Mesenchymal stem cell (in vitro differentiated cells and primary cell): ENCODE measurements around the gene GAREM1.

Source experiments
- DNase-seq: peaks from one replicate; pipeline ENCODE4 v3.0.0-alpha.2; 2013
- H2AFZ ChIP-seq: one replicate; pipeline ENCODE4 v1.6.1; 2013; ENCODE audit warnings: low read depth, mild to moderate bottlenecking, control low read depth, inconsistent platforms, low read length, moderate library complexity
- H2AK5ac ChIP-seq: 2 replicates; pipeline ENCODE4 v1.6.1; 2013; ENCODE audit warnings: low read length, moderate library complexity, mild to moderate bottlenecking, inconsistent platforms; ENCODE audit not compliant: severe bottlenecking
- H2BK120ac ChIP-seq: one replicate; pipeline ENCODE4 v1.6.1; 2013; ENCODE audit warnings: low read depth, mild to moderate bottlenecking, inconsistent platforms, low read length, moderate library complexity
- H2BK12ac ChIP-seq, 2 experiments: one replicate each; pipeline ENCODE4 v1.6.1; 2013; ENCODE audit warnings: inconsistent platforms in 2 of 2, low read length in 2 of 2, mild to moderate bottlenecking in 2 of 2, moderate library complexity in 2 of 2, control low read depth in 1 of 2
- H2BK15ac ChIP-seq: one replicate; pipeline ENCODE4 v1.6.1; 2013; ENCODE audit warnings: mild to moderate bottlenecking, low read depth, inconsistent platforms; ENCODE audit not compliant: poor library complexity, severe bottlenecking
- H2BK5ac ChIP-seq: 2 replicates; pipeline ENCODE4 v1.6.1; 2013; ENCODE audit warnings: low read depth, mild to moderate bottlenecking, low read length, control low read depth, inconsistent platforms; ENCODE audit not compliant: poor library complexity, severe bottlenecking
- H3K14ac ChIP-seq, 2 experiments: one replicate each; pipeline ENCODE4 v1.6.1; 2013; ENCODE audit warnings: inconsistent platforms in 2 of 2, low read length in 2 of 2, control low read depth in 1 of 2, mild to moderate bottlenecking in 1 of 2, moderate library complexity in 1 of 2
- H3K18ac ChIP-seq, 2 experiments: one replicate each; pipeline ENCODE4 v1.6.1; 2013; ENCODE audit warnings: inconsistent platforms in 2 of 2, low read length in 2 of 2, control low read depth in 1 of 2, low read depth in 1 of 2, mild to moderate bottlenecking in 1 of 2
- H3K23ac ChIP-seq, 2 experiments: one replicate each; pipeline ENCODE4 v1.6.1; 2013; ENCODE audit warnings: inconsistent platforms in 2 of 2, low read length in 2 of 2, mild to moderate bottlenecking in 2 of 2, moderate library complexity in 2 of 2, control low read depth in 1 of 2
- H3K27ac ChIP-seq: 2 replicates; pipeline ENCODE4 v1.5.1; 2013; ENCODE audit warnings: mild to moderate bottlenecking, moderate library complexity, low read length, control low read depth, inconsistent platforms; ENCODE audit not compliant: poor library complexity, severe bottlenecking
- H3K27me3 ChIP-seq, 2 experiments: 2 replicates each; pipeline versions ENCODE4 v1.6.1 to v1.7.0; 2013; ENCODE audit warnings: low read length in 2 of 2, mild to moderate bottlenecking in 2 of 2, moderate library complexity in 2 of 2, control low read depth in 1 of 2, inconsistent platforms in 1 of 2; ENCODE audit not compliant: control insufficient read depth in 1 of 2, insufficient read depth in 1 of 2
- H3K36me3 ChIP-seq, 2 experiments: 2 replicates each; pipeline versions ENCODE4 v1.6.1 to v1.7.0; 2013; ENCODE audit warnings: low read length in 2 of 2, control low read depth in 1 of 2, inconsistent platforms in 1 of 2, low read depth in 1 of 2, mild to moderate bottlenecking in 1 of 2; ENCODE audit not compliant: insufficient read depth in 2 of 2, control insufficient read depth in 1 of 2
- H3K4ac ChIP-seq, 2 experiments: one replicate each; pipeline ENCODE4 v1.6.1; 2013; ENCODE audit warnings: inconsistent platforms in 2 of 2, low read length in 2 of 2, mild to moderate bottlenecking in 2 of 2, moderate library complexity in 2 of 2, control low read depth in 1 of 2, low read depth in 1 of 2
- H3K4me1 ChIP-seq: 2 replicates; pipeline ENCODE4 v1.6.1; 2013; ENCODE audit warnings: low read depth, low read length, control low read depth; ENCODE audit not compliant: control insufficient read depth, insufficient read depth
- H3K4me2 ChIP-seq: 2 replicates; pipeline ENCODE4 v1.6.1; 2013; ENCODE audit warnings: low read length, mild to moderate bottlenecking, inconsistent platforms; ENCODE audit not compliant: poor library complexity, severe bottlenecking
- H3K4me3 ChIP-seq, 2 experiments: 2 replicates each; pipeline versions ENCODE4 v1.5.1 to v1.7.0; 2013; ENCODE audit warnings: low read length in 2 of 2, mild to moderate bottlenecking in 2 of 2, control low read depth in 1 of 2, low read depth in 1 of 2; ENCODE audit not compliant: insufficient read depth in 1 of 2
- H3K79me1 ChIP-seq: replicated peaks from 2 replicates; pipeline ENCODE4 v1.6.1; 2013; ENCODE audit warnings: mild to moderate bottlenecking, control low read depth, low read length, inconsistent platforms; ENCODE audit not compliant: poor library complexity, severe bottlenecking
- H3K9ac ChIP-seq: 2 replicates; pipeline ENCODE4 v1.7.0; 2013; ENCODE audit warnings: mild to moderate bottlenecking, low read length, moderate library complexity
- H3K9me3 ChIP-seq: 2 replicates; pipeline ENCODE4 v1.7.0; 2013; ENCODE audit warnings: mild to moderate bottlenecking, low read length; ENCODE audit not compliant: control insufficient read depth
- H4K8ac ChIP-seq: one replicate; pipeline ENCODE4 v1.6.1; 2013; ENCODE audit warnings: inconsistent platforms, mild to moderate bottlenecking, low read length, moderate library complexity
- H4K91ac ChIP-seq: one replicate; pipeline ENCODE4 v1.6.1; 2013; ENCODE audit warnings: mild to moderate bottlenecking, low read length, inconsistent platforms
- WGBS: methylation state at CpG from one replicate; pipeline ENCODE4 v1.1.7; 2013; ENCODE audit warnings: mixed read lengths; 5-methylcytosine and 5-hydroxymethylcytosine counted together

Gene GAREM1

GRCh38 chr18:32360682-32361345 is 109.9 kb downstream of the GAREM1 start:
- Histone ChIP-seq H3K27ac (no peak overlapping the region), H3K4me1 (peaks cover 2% of the 10 kb centered on the region), H3K4ac (no peak overlapping the region), H3K14ac (no peak overlapping the region), H3K23ac (no peak overlapping the region), H2BK12ac (no peak overlapping the region), H3K79me1 (peaks cover 10% of the 10 kb centered on the region), H2BK5ac (no peak overlapping the region), H3K9me3 (no peaks in the 10 kb centered on the region), H3K4me3 (no peak overlapping the region), H4K8ac (peak overlapping the region; percentile 64), H3K18ac (no peak overlapping the region), H2BK15ac (no peak overlapping the region), H2BK120ac (no peak overlapping the region), H3K4me2 (no peak overlapping the region), H3K27me3 (no peaks in the 10 kb centered on the region), H3K9ac (no peak overlapping the region), H4K91ac (no peak overlapping the region), H2AK5ac (no peak overlapping the region), H2AFZ (no peak overlapping the region), H3K36me3 (no peaks in the 10 kb centered on the region)
- DNase-seq, result no peak
- WGBS, result 95% methylated on average over 3 of the region's 4 CpGs

GRCh38 chr18:32358529-32358928 is 112.2 kb downstream of the GAREM1 start:
- Histone ChIP-seq H3K4me2 (no peak overlapping the region), H2BK5ac (no peak overlapping the region), H4K91ac (no peak overlapping the region), H3K23ac (no peak overlapping the region), H2BK120ac (no peak overlapping the region), H2BK12ac (no peak overlapping the region), H3K4ac (no peak overlapping the region), H2BK15ac (no peak overlapping the region), H2AK5ac (no peak overlapping the region), H3K18ac (no peak overlapping the region), H3K36me3 (no peaks in the 10 kb centered on the region), H3K27me3 (no peaks in the 10 kb centered on the region), H3K4me1 (no peaks in the 10 kb centered on the region), H3K4me3 (no peak overlapping the region), H3K9me3 (no peaks in the 10 kb centered on the region), H3K79me1 (peaks cover 7% of the 10 kb centered on the region), H4K8ac (no peak overlapping the region), H3K14ac (no peak overlapping the region), H3K9ac (no peak overlapping the region), H2AFZ (no peak overlapping the region), H3K27ac (no peak overlapping the region)
- 80% methylated on average over 9 of the region's 9 CpGs for WGBS
- DNase-seq, result no peak

- Histone ChIP-seq H2BK15ac (no peak overlapping the region), H2AFZ (no peak overlapping the region), H2BK12ac (no peak overlapping the region), H3K4me2 (no peak overlapping the region), H2BK120ac (no peak overlapping the region), H4K91ac (no peak overlapping the region), H3K4ac (no peak overlapping the region), H3K9ac (no peak overlapping the region), H3K36me3 (no peaks in the 10 kb centered on the region), H3K23ac (no peak overlapping the region), H2AK5ac (peak overlapping the region; percentile 33), H3K4me1 (no peaks in the 10 kb centered on the region), H3K9me3 (no peaks in the 10 kb centered on the region), H3K14ac (no peak overlapping the region), H3K27me3 (no peaks in the 10 kb centered on the region), H3K27ac (no peak overlapping the region), H4K8ac (no peak overlapping the region), H3K4me3 (no peak overlapping the region), H3K79me1 (peaks cover 7% of the 10 kb centered on the region), H3K18ac (no peak overlapping the region), H2BK5ac (no peak overlapping the region)
- 76% methylated on average over 6 of the region's 8 CpGs for WGBS
- no peak for DNase-seq
These were observed 112.6 kb downstream of the GAREM1 start for GRCh38 chr18:32358075-32358474.

- no peak overlapping the region for H3K4me2 ChIP-seq
- no peak overlapping the region for H3K27ac ChIP-seq
- no peak overlapping the region for H3K14ac ChIP-seq
- H3K18ac ChIP-seq, result no peak overlapping the region
- H3K79me1 ChIP-seq, result peaks cover 12% of the 10 kb centered on the region
- WGBS, result 63% methylated on average over 1 of the region's 1 CpG
- peaks cover 2% of the 10 kb centered on the region for H3K4me1 ChIP-seq
- H2BK5ac ChIP-seq, result no peak overlapping the region
- no peak overlapping the region for H2BK12ac ChIP-seq
- H2BK15ac ChIP-seq, result no peak overlapping the region
- no peaks in the 10 kb centered on the region for H3K9me3 ChIP-seq
- H2AFZ ChIP-seq, result no peak overlapping the region
- no peak overlapping the region for H2AK5ac ChIP-seq
- DNase-seq, result peak; percentile 59
- no peaks in the 10 kb centered on the region for H3K36me3 ChIP-seq
- H2BK120ac ChIP-seq, result no peak overlapping the region
- H4K91ac ChIP-seq, result no peak overlapping the region
- H3K4ac ChIP-seq, result no peak overlapping the region
- H3K23ac ChIP-seq, result no peak overlapping the region
- H3K9ac ChIP-seq, result peak overlapping the region; percentile 60
- H3K4me3 ChIP-seq, result no peak overlapping the region
- H4K8ac ChIP-seq, result no peak overlapping the region
- H3K27me3 ChIP-seq, result no peaks in the 10 kb centered on the region
These were observed 114.8 kb downstream of the GAREM1 start for GRCh38 chr18:32355896-32356295.
